ENCODE results near the gene ZCCHC14. TPM values are rescaled to one million over a fixed set of nuclear protein-coding genes. Genes with fewer than 3 reads are reported as not detected.

Gene ZCCHC14
- total RNA-seq, 1 donor from 2014 or later, result 28.0 TPM

GRCh38 chr16:87409153-87409552, 83.7 kb downstream of the ZCCHC14 start:
- no peak overlapping the region for H3K27ac Mint-ChIP-seq (ENCODE audit: unreplicated experiment)
- no peaks in the 10 kb centered on the region for H3K9me3 Mint-ChIP-seq (ENCODE audit: low read depth)
- H3K36me3 Mint-ChIP-seq (ENCODE audit: low read depth), result peaks cover 32% of the 10 kb centered on the region
- no peaks in the 10 kb centered on the region for H3K27me3 Mint-ChIP-seq (ENCODE audit: low read depth)
- H3K4me1 Mint-ChIP-seq (ENCODE audit: low read depth), result peaks cover 14% of the 10 kb centered on the region
- no peak overlapping the region for H3K4me3 Mint-ChIP-seq (ENCODE audit: unreplicated experiment)
- DNase-seq (ENCODE audit: low spot score), result peak; percentile 40
- TF ChIP-seq CTCF (IDR thresholded peaks at IDR 0.05), result no peak

GRCh38 chr16:87407511-87408112, 85.2 kb downstream of the ZCCHC14 start:
- peaks cover 35% of the 10 kb centered on the region for H3K36me3 Mint-ChIP-seq (ENCODE audit: low read depth)
- H3K27me3 Mint-ChIP-seq (ENCODE audit: low read depth), result no peaks in the 10 kb centered on the region
- peak; percentile 84 for DNase-seq (ENCODE audit: low spot score)
- no peak for TF ChIP-seq CTCF (IDR thresholded peaks at IDR 0.05)
- H3K9me3 Mint-ChIP-seq (ENCODE audit: low read depth), result no peaks in the 10 kb centered on the region
- H3K4me1 Mint-ChIP-seq (ENCODE audit: low read depth), result peaks cover 14% of the 10 kb centered on the region
- H3K27ac Mint-ChIP-seq (ENCODE audit: unreplicated experiment), result peak overlapping the region; percentile 1
- H3K4me3 Mint-ChIP-seq (ENCODE audit: unreplicated experiment), result no peak overlapping the region

GRCh38 chr16:87406495-87407088, 86.2 kb downstream of the ZCCHC14 start:
- H3K36me3 Mint-ChIP-seq (ENCODE audit: low read depth), result peaks cover 32% of the 10 kb centered on the region
- H3K4me1 Mint-ChIP-seq (ENCODE audit: low read depth), result peaks cover 14% of the 10 kb centered on the region
- H3K9me3 Mint-ChIP-seq (ENCODE audit: low read depth), result no peaks in the 10 kb centered on the region
- TF ChIP-seq CTCF (IDR thresholded peaks at IDR 0.05), result no peak
- peak; percentile 43 for DNase-seq (ENCODE audit: low spot score)
- H3K27ac Mint-ChIP-seq (ENCODE audit: unreplicated experiment), result peak overlapping the region; percentile 43
- no peak overlapping the region for H3K4me3 Mint-ChIP-seq (ENCODE audit: unreplicated experiment)
- no peaks in the 10 kb centered on the region for H3K27me3 Mint-ChIP-seq (ENCODE audit: low read depth)

- DNase-seq (ENCODE audit: low spot score), result peak; percentile 59
- Mint-ChIP-seq H3K36me3 (ENCODE audit: low read depth) (peaks cover 28% of the 10 kb centered on the region), H3K27ac (ENCODE audit: unreplicated experiment) (peak overlapping the region; percentile 65), H3K4me1 (ENCODE audit: low read depth) (peaks cover 14% of the 10 kb centered on the region), H3K4me3 (ENCODE audit: unreplicated experiment) (no peak overlapping the region), H3K27me3 (ENCODE audit: low read depth) (no peaks in the 10 kb centered on the region), H3K9me3 (ENCODE audit: low read depth) (no peaks in the 10 kb centered on the region)
- TF ChIP-seq CTCF (IDR thresholded peaks at IDR 0.05), result no peak
Measured at GRCh38 chr16:87404764-87405625, 87.8 kb downstream of the ZCCHC14 start.

- Mint-ChIP-seq H3K9me3 (ENCODE audit: low read depth) (no peaks in the 10 kb centered on the region), H3K27ac (ENCODE audit: unreplicated experiment) (peak overlapping the region; percentile 96), H3K4me3 (ENCODE audit: unreplicated experiment) (peak overlapping the region; percentile 57)
Measured at GRCh38 chr16:87395181-87395842, 97.5 kb downstream of the ZCCHC14 start.

More at GRCh38 chr16:87395181-87395842, 97.5 kb downstream of the ZCCHC14 start:
- peaks cover 5% of the 10 kb centered on the region for H3K36me3 Mint-ChIP-seq (ENCODE audit: low read depth)
- TF ChIP-seq CTCF (IDR thresholded peaks at IDR 0.05), result no peak
- peaks cover 47% of the 10 kb centered on the region for H3K4me1 Mint-ChIP-seq (ENCODE audit: low read depth)
- no peaks in the 10 kb centered on the region for H3K27me3 Mint-ChIP-seq (ENCODE audit: low read depth)
- peak; percentile 18 for DNase-seq (ENCODE audit: low spot score)
